ENCODE data around the gene DUSP15.

DNA sequence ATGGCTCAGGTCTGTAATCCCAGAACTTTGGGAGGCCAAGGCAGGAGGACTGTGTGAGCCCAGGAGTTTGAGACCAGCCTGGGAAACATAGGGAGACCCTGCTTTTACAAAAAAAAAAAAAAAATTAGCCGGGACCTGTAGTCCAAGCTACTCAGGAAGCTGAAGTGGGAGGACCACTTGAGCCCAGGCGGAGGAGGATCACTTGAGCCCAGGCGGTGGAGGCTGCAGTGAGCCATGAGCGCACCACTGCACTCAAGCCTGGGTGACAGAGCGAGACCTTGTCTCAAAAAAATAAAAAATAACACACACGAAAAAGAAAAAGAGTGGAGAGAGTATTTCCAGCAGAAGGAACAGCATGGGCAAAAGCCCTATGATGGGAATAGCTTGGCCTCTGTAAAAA is 2.1 kb upstream of the DUSP15 start:
- TF ChIP-seq, protein P1, sequence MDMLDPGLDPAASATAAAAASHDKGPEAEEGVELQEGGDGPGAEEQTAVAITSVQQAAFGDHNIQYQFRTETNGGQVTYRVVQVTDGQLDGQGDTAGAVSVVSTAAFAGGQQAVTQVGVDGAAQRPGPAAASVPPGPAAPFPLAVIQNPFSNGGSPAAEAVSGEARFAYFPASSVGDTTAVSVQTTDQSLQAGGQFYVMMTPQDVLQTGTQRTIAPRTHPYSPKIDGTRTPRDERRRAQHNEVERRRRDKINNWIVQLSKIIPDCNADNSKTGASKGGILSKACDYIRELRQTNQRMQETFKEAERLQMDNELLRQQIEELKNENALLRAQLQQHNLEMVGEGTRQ (IDR thresholded peaks at IDR 0.05; ENCODE audit: low read depth, low read length) = no peak
- TF ChIP-seq, protein P2, sequence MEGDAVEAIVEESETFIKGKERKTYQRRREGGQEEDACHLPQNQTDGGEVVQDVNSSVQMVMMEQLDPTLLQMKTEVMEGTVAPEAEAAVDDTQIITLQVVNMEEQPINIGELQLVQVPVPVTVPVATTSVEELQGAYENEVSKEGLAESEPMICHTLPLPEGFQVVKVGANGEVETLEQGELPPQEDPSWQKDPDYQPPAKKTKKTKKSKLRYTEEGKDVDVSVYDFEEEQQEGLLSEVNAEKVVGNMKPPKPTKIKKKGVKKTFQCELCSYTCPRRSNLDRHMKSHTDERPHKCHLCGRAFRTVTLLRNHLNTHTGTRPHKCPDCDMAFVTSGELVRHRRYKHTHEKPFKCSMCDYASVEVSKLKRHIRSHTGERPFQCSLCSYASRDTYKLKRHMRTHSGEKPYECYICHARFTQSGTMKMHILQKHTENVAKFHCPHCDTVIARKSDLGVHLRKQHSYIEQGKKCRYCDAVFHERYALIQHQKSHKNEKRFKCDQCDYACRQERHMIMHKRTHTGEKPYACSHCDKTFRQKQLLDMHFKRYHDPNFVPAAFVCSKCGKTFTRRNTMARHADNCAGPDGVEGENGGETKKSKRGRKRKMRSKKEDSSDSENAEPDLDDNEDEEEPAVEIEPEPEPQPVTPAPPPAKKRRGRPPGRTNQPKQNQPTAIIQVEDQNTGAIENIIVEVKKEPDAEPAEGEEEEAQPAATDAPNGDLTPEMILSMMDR (conservative IDR thresholded peaks at IDR 0.05; ENCODE audit: low read depth, low read length) = no peak
- TF ChIP-seq POLR2A (IDR thresholded peaks at IDR 0.05; ENCODE audit: low read depth, low read length) = no peak
- no peak for TF ChIP-seq BHLHE40 (IDR thresholded peaks at IDR 0.05; ENCODE audit: low read depth, low read length)
- TF ChIP-seq MXI1 (IDR thresholded peaks at IDR 0.05; ENCODE audit: borderline replicate concordance, low read depth, low read length) = no peak
- TF ChIP-seq SMC3 (IDR thresholded peaks at IDR 0.05; ENCODE audit: low read depth, low read length) = no peak
- TF ChIP-seq MAZ (IDR thresholded peaks at IDR 0.05; ENCODE audit: borderline replicate concordance, low read depth, low read length) = no peak
- no peak for TF ChIP-seq CHD1 (IDR thresholded peaks at IDR 0.05; ENCODE audit: low read depth, low read length)
- no peak for TF ChIP-seq FOS (IDR thresholded peaks at IDR 0.05; ENCODE audit: low read depth, low read length)
- TF ChIP-seq RAD21 (IDR thresholded peaks at IDR 0.05; ENCODE audit: low read length) = no peak
